ENCODE measurements around the gene PTDSS2. TPM values are rescaled to one million over a fixed set of nuclear protein-coding genes. Genes with fewer than 3 reads are reported as not detected.

The PTDSS2 gene
- total RNA-seq, 2 experiments from 2014 or later, result 14.8 to 18.8 TPM

- DNase-seq, result no peak
- CTCF ChIA-PET, result no interaction called here
- H3K27me3 Mint-ChIP-seq, result no peaks in the 10 kb centered on the region
- intact Hi-C loops (cut with DNase I, micrococcal nuclease), result no loop called here
- no peak overlapping the region for H3K4me3 Mint-ChIP-seq
- POLR2A ChIA-PET, result no interaction called here
- no peak for ATAC-seq
- no peak overlapping the region for H3K27ac Mint-ChIP-seq
- no peaks in the 10 kb centered on the region for H3K4me1 Mint-ChIP-seq
- peaks cover 4% of the 10 kb centered on the region for H3K36me3 Mint-ChIP-seq (ENCODE audit: low read depth)
- H3K9me3 Mint-ChIP-seq (ENCODE audit: low read depth), result no peaks in the 10 kb centered on the region
Measured at GRCh38 chr11:490186-490929, 40.3 kb downstream of the PTDSS2 start.

- intact Hi-C loops (cut with DNase I, micrococcal nuclease), result no loop called here
- ChIA-PET POLR2A (no interaction called here), CTCF (no interaction called here)
- Mint-ChIP-seq H3K27me3 (no peaks in the 10 kb centered on the region), H3K36me3 (ENCODE audit: low read depth) (peaks cover 7% of the 10 kb centered on the region), H3K4me3 (no peak overlapping the region), H3K4me1 (no peaks in the 10 kb centered on the region), H3K9me3 (ENCODE audit: low read depth) (no peaks in the 10 kb centered on the region), H3K27ac (no peak overlapping the region)
- ATAC-seq (no peak), DNase-seq (no peak)
Measured at GRCh38 chr11:490930-491260, 40.8 kb downstream of the PTDSS2 start.

GRCh38 chr11:491358-491757, 41.3 kb downstream of the PTDSS2 start:
- no peak for DNase-seq
- H3K4me1 Mint-ChIP-seq, result no peaks in the 10 kb centered on the region
- intact Hi-C loops (cut with DNase I, micrococcal nuclease), result no loop called here

GRCh38 chr11:492427-493226, 42.5 kb downstream of the PTDSS2 start:
- Mint-ChIP-seq H3K4me3 (no peak overlapping the region), H3K9me3 (ENCODE audit: low read depth) (no peaks in the 10 kb centered on the region), H3K27ac (no peak overlapping the region), H3K27me3 (no peaks in the 10 kb centered on the region), H3K36me3 (ENCODE audit: low read depth) (peaks cover 18% of the 10 kb centered on the region), H3K4me1 (no peaks in the 10 kb centered on the region)
- ATAC-seq, result no peak
- ChIA-PET POLR2A (no interaction called here), CTCF (interaction anchor here (0.8 to 1.1 kb wide), 2 partner anchors 28 to 241 kb away, joined by 3 to 4 read pairs; no protein-coding TSS in a partner anchor)
- DNase-seq, result no peak
- intact Hi-C loops (cut with DNase I, micrococcal nuclease), result no loop called here

More at GRCh38 chr11:491358-491757, 41.3 kb downstream of the PTDSS2 start:
- ATAC-seq, result no peak
- H3K9me3 Mint-ChIP-seq (ENCODE audit: low read depth), result no peaks in the 10 kb centered on the region
- H3K27ac Mint-ChIP-seq, result no peak overlapping the region
- peaks cover 9% of the 10 kb centered on the region for H3K36me3 Mint-ChIP-seq (ENCODE audit: low read depth)
- no peaks in the 10 kb centered on the region for H3K27me3 Mint-ChIP-seq
- H3K4me3 Mint-ChIP-seq, result no peak overlapping the region
- POLR2A ChIA-PET, result no interaction called here
- CTCF ChIA-PET, result no interaction called here

- no peak overlapping the region for H3K27ac Mint-ChIP-seq
- H3K4me3 Mint-ChIP-seq, result no peak overlapping the region
- ATAC-seq (no peak), DNase-seq (no peak)
- H3K36me3 Mint-ChIP-seq (ENCODE audit: low read depth), result peaks cover 30% of the 10 kb centered on the region
- no peaks in the 10 kb centered on the region for H3K9me3 Mint-ChIP-seq (ENCODE audit: low read depth)
- no peaks in the 10 kb centered on the region for H3K27me3 Mint-ChIP-seq
- no peaks in the 10 kb centered on the region for H3K4me1 Mint-ChIP-seq
- ChIA-PET POLR2A (interaction anchor here (0.6 kb wide), 1 partner anchor 172 kb away, joined by 3 read pairs; no protein-coding TSS in a partner anchor), CTCF (no interaction called here)
- intact Hi-C loops (cut with DNase I, micrococcal nuclease), result no loop called here
Measured at GRCh38 chr11:494761-495536, 44.9 kb downstream of the PTDSS2 start.

- CTCF ChIA-PET, result no interaction called here
- H3K4me1 Mint-ChIP-seq, result no peaks in the 10 kb centered on the region
- peaks cover 34% of the 10 kb centered on the region for H3K36me3 Mint-ChIP-seq (ENCODE audit: low read depth)
- no peaks in the 10 kb centered on the region for H3K27me3 Mint-ChIP-seq
- no peak for ATAC-seq
- no peak overlapping the region for H3K4me3 Mint-ChIP-seq
- no peak for DNase-seq
- POLR2A ChIA-PET, result interaction anchor here (0.6 kb wide), 1 partner anchor 173 kb away, joined by 3 read pairs; no protein-coding TSS in a partner anchor
- no peaks in the 10 kb centered on the region for H3K9me3 Mint-ChIP-seq (ENCODE audit: low read depth)
- intact Hi-C loops (cut with DNase I, micrococcal nuclease), result no loop called here
- H3K27ac Mint-ChIP-seq, result no peak overlapping the region
Measured at GRCh38 chr11:495537-495931, 45.5 kb downstream of the PTDSS2 start.

- ChIA-PET CTCF (no interaction called here), POLR2A (no interaction called here)
- ATAC-seq, result no peak
- H3K4me3 Mint-ChIP-seq, result no peak overlapping the region
- no peaks in the 10 kb centered on the region for H3K9me3 Mint-ChIP-seq (ENCODE audit: low read depth)
- no peaks in the 10 kb centered on the region for H3K4me1 Mint-ChIP-seq
- intact Hi-C loops (cut with DNase I, micrococcal nuclease), result no loop called here
- DNase-seq, result no peak
- H3K27me3 Mint-ChIP-seq, result no peaks in the 10 kb centered on the region
- peak overlapping the region; percentile 60 for H3K27ac Mint-ChIP-seq
- peaks cover 39% of the 10 kb centered on the region for H3K36me3 Mint-ChIP-seq (ENCODE audit: low read depth)
Measured at GRCh38 chr11:496834-497564, 46.9 kb downstream of the PTDSS2 start.

- ChIA-PET POLR2A (no interaction called here), CTCF (interaction anchor here (0.8 kb wide), 1 partner anchor 196 kb away, joined by 3 read pairs; no protein-coding TSS in a partner anchor)
- H3K36me3 Mint-ChIP-seq (ENCODE audit: low read depth), result peaks cover 39% of the 10 kb centered on the region
Measured at GRCh38 chr11:497565-498296, 47.7 kb downstream of the PTDSS2 start.

GRCh38 chr11:498297-499181, 48.5 kb downstream of the PTDSS2 start:
- Mint-ChIP-seq H3K27me3 (no peaks in the 10 kb centered on the region), H3K4me1 (peaks cover 3% of the 10 kb centered on the region), H3K27ac (no peak overlapping the region), H3K36me3 (ENCODE audit: low read depth) (peaks cover 39% of the 10 kb centered on the region), H3K4me3 (no peak overlapping the region), H3K9me3 (ENCODE audit: low read depth) (no peaks in the 10 kb centered on the region)
- ChIA-PET POLR2A (no interaction called here), CTCF (interaction anchor here (0.7 to 1.0 kb wide), 3 partner anchors 43 to 278 kb away, joined by 3 read pairs; no protein-coding TSS in a partner anchor)
- DNase-seq (no peak), ATAC-seq (no peak)
- intact Hi-C loops (cut with DNase I, micrococcal nuclease), result no loop called here

More at GRCh38 chr11:497565-498296, 47.7 kb downstream of the PTDSS2 start:
- no peaks in the 10 kb centered on the region for H3K4me1 Mint-ChIP-seq
- H3K9me3 Mint-ChIP-seq (ENCODE audit: low read depth), result no peaks in the 10 kb centered on the region
- H3K4me3 Mint-ChIP-seq, result no peak overlapping the region
- ATAC-seq (no peak), DNase-seq (no peak)
- intact Hi-C loops (cut with DNase I, micrococcal nuclease), result no loop called here
- no peaks in the 10 kb centered on the region for H3K27me3 Mint-ChIP-seq
- peak overlapping the region; percentile 31 for H3K27ac Mint-ChIP-seq

Data from activated CD4-positive, alpha-beta T cell treated with anti-CD3 and anti-CD28 coated beads for 36 hours (primary cell).